SK-N-MC (cell line): ENCODE data around the gene LAMB4.

Source experiments
- EZH2 ChIP-seq: fragments of 200-600 bp; sonication (generic); IDR thresholded peaks from one replicate; pipeline ENCODE4 v1.6.1; 2017; ENCODE audit warnings: antibody characterized with exemption
- POLR2AphosphoS5 ChIP-seq: IDR thresholded peaks from 2 replicates; pipeline ENCODE4 v1.6.1; 2012; ENCODE audit warnings: mild to moderate bottlenecking, low read depth, low read length, borderline replicate concordance

GRCh38 chr7:108128514-108128913 lies 1.6 kb downstream of the LAMB4 start:
- TF ChIP-seq POLR2AphosphoS5 (no peak), EZH2 (no peak)
